DMS 273 treated with DMSO at 0.1 percent for 48 hours (cell line): ENCODE results near the gene FOXP1.

Experiments used
- DNase-seq: peaks from one replicate; lab custom pipeline; 2025; lab: John Stamatoyannopoulos, UW

FOXP1 gene

GRCh38 chr3:71583566-71584393, at the start of gene FOXP1:
TSS of gene FOXP1 (minus strand) at chr3:71583728. CDS start at chr3:71198381, 385,347 bp downstream.
- peak; percentile 9 for DNase-seq

- DNase-seq, result no peak
Measured at GRCh38 chr3:71629711-71630110, 46.2 kb upstream of the FOXP1 start.

GRCh38 chr3:71629289-71629688, 45.8 kb upstream of the FOXP1 start:
- DNase-seq, result no peak

GRCh38 chr3:71628522-71628921, 45.0 kb upstream of the FOXP1 start:
- no peak for DNase-seq

- no peak for DNase-seq
Measured at GRCh38 chr3:71625676-71626075, 42.1 kb upstream of the FOXP1 start.

GRCh38 chr3:71621825-71622537, 38.5 kb upstream of the FOXP1 start:
- no peak for DNase-seq

GRCh38 chr3:71618538-71618937, 35.0 kb upstream of the FOXP1 start:
- no peak for DNase-seq

- no peak for DNase-seq
Measured at GRCh38 chr3:71616571-71617021, 33.1 kb upstream of the FOXP1 start.

GRCh38 chr3:71614869-71615268, 31.3 kb upstream of the FOXP1 start:
- no peak for DNase-seq

GRCh38 chr3:71614426-71614825, 30.9 kb upstream of the FOXP1 start:
- DNase-seq, result no peak

- DNase-seq, result no peak
Measured at GRCh38 chr3:71611099-71611498, 27.6 kb upstream of the FOXP1 start.

- DNase-seq, result no peak
Measured at GRCh38 chr3:71607364-71607763, 23.8 kb upstream of the FOXP1 start.

GRCh38 chr3:71606582-71606981, 23.1 kb upstream of the FOXP1 start:
- no peak for DNase-seq

GRCh38 chr3:71602256-71602655, 18.7 kb upstream of the FOXP1 start:
- DNase-seq, result no peak

GRCh38 chr3:71601811-71602210, 18.3 kb upstream of the FOXP1 start:
- DNase-seq, result no peak

- DNase-seq, result no peak
Measured at GRCh38 chr3:71600646-71601288, 17.2 kb upstream of the FOXP1 start.

- no peak for DNase-seq
Measured at GRCh38 chr3:71599416-71599815, 15.9 kb upstream of the FOXP1 start.

- no peak for DNase-seq
Measured at GRCh38 chr3:71598292-71598691, 14.8 kb upstream of the FOXP1 start.

- DNase-seq, result no peak
Measured at GRCh38 chr3:71597286-71597685, 13.8 kb upstream of the FOXP1 start.

GRCh38 chr3:71593106-71593505, 9.6 kb upstream of the FOXP1 start:
- no peak for DNase-seq

GRCh38 chr3:71591101-71591500, 7.6 kb upstream of the FOXP1 start:
- DNase-seq, result no peak

- no peak for DNase-seq
Measured at GRCh38 chr3:71589132-71589531, 5.6 kb upstream of the FOXP1 start.

GRCh38 chr3:71587958-71588357, 4.4 kb upstream of the FOXP1 start:
- DNase-seq, result no peak
